HCT116 (cell line): ENCODE measurements around the gene PPDPF. TPM values are rescaled to one million over a fixed set of nuclear protein-coding genes. Genes with fewer than 3 reads are reported as not detected.

Source experiments
- ATAC-seq: fragments of 200-7000 bp; cut with Tn5 transposase; 2 replicates; pipeline ENCODE4 v1.9.1; 2020; ENCODE audit warnings: mild to moderate bottlenecking, moderate library complexity
- BruUV-seq: library from RNA; stranded (reverse); fragments of 400-500 nt; replicated peaks from 2 replicates; lab custom pipeline; 2021; lab: Mats Ljungman, UMichigan
- CTCF ChIA-PET: fragments of 300-600 bp; sonication (Branson Sonifier 250); formaldehyde crosslinking; loops from one replicate; lab custom pipeline; 2021; ENCODE audit warnings: antibody characterized with exemption; lab: Charles Lee
- POLR2A ChIA-PET: fragments of 300-600, 350-600 bp; sonication (Branson Sonifier 250); formaldehyde crosslinking; loops from one replicate; lab custom pipeline; 2021; ENCODE audit warnings: antibody characterized with exemption; lab: Charles Lee
- RAD21 ChIA-PET, 2 experiments: fragments of 300-600 bp; sonication (Branson Sonifier 250); formaldehyde crosslinking; loops; one replicate each; lab custom pipeline; 2023; ENCODE audit warnings: low total read pairs in 2 of 2; ENCODE audit not compliant: uncharacterized antibody in 2 of 2, unreplicated experiment in 2 of 2, low non-redundant PET in 1 of 2; lab: Charles Lee
- DNase-seq: peaks from one replicate; pipeline ENCODE4 v3.0.0-alpha.2; 2010; ENCODE audit warnings: low read depth, low spot score
- H2AFZ ChIP-seq: fragments of 200-600 bp; shearing (Covaris generic), sonication (generic); 2 replicates; pipeline ENCODE4 v1.6.1; 2017; ENCODE audit warnings: low read depth, mixed run types, mixed read lengths, antibody characterized with exemption, low read length; ENCODE audit not compliant: poor library complexity, severe bottlenecking
- H3K27ac ChIP-seq: 2 replicates; pipeline ENCODE4 v1.5.1; 2012; ENCODE audit warnings: low read depth, low read length
- H3K27me3 ChIP-seq: fragments of 200-600 bp; sonication (generic); 2 replicates; pipeline ENCODE4 v1.6.1; 2016; ENCODE audit warnings: mixed run types, low read length, mixed read lengths; ENCODE audit not compliant: insufficient read depth
- H3K36me3 ChIP-seq, 2 experiments: fragments of 200-500 bp in 1 of 2; fragments of 200-600 bp in 1 of 2; sonication (Bioruptor generic) in 1 of 2; sonication (generic) in 1 of 2; 2 replicates each; pipeline versions ENCODE4 v1.5.1 to v1.6.1; 2014 to 2016; ENCODE audit warnings: low read length in 2 of 2, inconsistent platforms in 1 of 2, mixed read lengths in 1 of 2, mixed run types in 1 of 2; ENCODE audit not compliant: insufficient read depth in 2 of 2, control insufficient read depth in 1 of 2
- H3K4me1 ChIP-seq, 2 experiments: fragments of 200-600 bp in 1 of 2; sonication (generic) in 1 of 2; 2 replicates each; pipeline versions ENCODE4 v1.5.1 to v1.6.1; 2012 to 2017; ENCODE audit warnings: low read length in 2 of 2, inconsistent platforms in 1 of 2, mild to moderate bottlenecking in 1 of 2, mixed read lengths in 1 of 2, mixed run types in 1 of 2, moderate library complexity in 1 of 2; ENCODE audit not compliant: insufficient read depth in 2 of 2, control insufficient read depth in 1 of 2
- H3K4me2 ChIP-seq: fragments of 200-600 bp; sonication (generic); 2 replicates; pipeline ENCODE4 v1.6.1; 2017; ENCODE audit warnings: mixed run types, low read length, mixed read lengths
- H3K4me3 ChIP-seq, 2 experiments: fragments of 200-600 bp in 1 of 2; sonication (generic) in 1 of 2; replicated peaks in 1 of 2; 2 replicates each; pipeline ENCODE4 v1.5.1; 2011 to 2016; ENCODE audit warnings: low read length in 2 of 2, control low read depth in 1 of 2, low read depth in 1 of 2, mild to moderate bottlenecking in 1 of 2, mixed read lengths in 1 of 2, mixed run types in 1 of 2
- H3K79me2 ChIP-seq: fragments of 200-600 bp; sonication (generic); 2 replicates; pipeline ENCODE4 v1.6.1; 2017; ENCODE audit warnings: mild to moderate bottlenecking, mixed run types, low read length, moderate library complexity, mixed read lengths; ENCODE audit not compliant: insufficient read depth
- H3K9ac ChIP-seq: fragments of 200-600 bp; sonication (generic); 2 replicates; pipeline ENCODE4 v1.6.1; 2016; ENCODE audit warnings: low read length, mixed read lengths
- H3K9me2 ChIP-seq: fragments of 200-600 bp; sonication (generic), shearing (Covaris generic); 2 replicates; pipeline ENCODE4 v1.6.1; 2017; ENCODE audit warnings: mixed run types, mild to moderate bottlenecking, moderate library complexity; ENCODE audit not compliant: insufficient read depth
- H3K9me3 ChIP-seq, 2 experiments: fragments of 200-500 bp in 1 of 2; fragments of 200-600 bp in 1 of 2; sonication (Bioruptor generic) in 1 of 2; sonication (generic) in 1 of 2; 2 replicates each; pipeline ENCODE4 v1.6.1; 2014 to 2017; ENCODE audit warnings: low read length in 2 of 2, mixed read lengths in 2 of 2, inconsistent platforms in 1 of 2, low read depth in 1 of 2, mild to moderate bottlenecking in 1 of 2, mixed run types in 1 of 2, moderate library complexity in 1 of 2; ENCODE audit not compliant: control insufficient read depth in 1 of 2, insufficient read depth in 1 of 2
- H4K20me1 ChIP-seq: fragments of 200-600 bp; sonication (generic), shearing (Covaris generic); 2 replicates; pipeline ENCODE4 v1.6.1; 2017; ENCODE audit warnings: mixed run types, mild to moderate bottlenecking, moderate library complexity; ENCODE audit not compliant: insufficient read depth
- ELF1 ChIP-seq: IDR thresholded peaks from 2 replicates; pipeline ENCODE4 v1.6.1; 2012; ENCODE audit warnings: low read depth, borderline replicate concordance
- EZH2 ChIP-seq: fragments of 200-600 bp; sonication (generic); IDR thresholded peaks from 2 replicates; pipeline ENCODE4 v1.6.1; 2017; ENCODE audit warnings: antibody characterized with exemption, mixed run types
- FOSL1 ChIP-seq: IDR thresholded peaks from 2 replicates; pipeline ENCODE4 v1.6.1; 2012; ENCODE audit warnings: low read depth
- JUND ChIP-seq: IDR thresholded peaks from 2 replicates; pipeline ENCODE4 v1.6.1; 2012
- POLR2A ChIP-seq: IDR thresholded peaks from 2 replicates; pipeline ENCODE4 v1.7.0; 2011; ENCODE audit warnings: borderline replicate concordance; ENCODE audit not compliant: insufficient read depth, insufficient read length; ENCODE audit errors: extremely low read depth
- POLR2AphosphoS5 ChIP-seq: IDR thresholded peaks from 2 replicates; pipeline ENCODE4 v1.6.1; 2011; ENCODE audit warnings: mild to moderate bottlenecking, low read depth, low read length, moderate library complexity
- SP1 ChIP-seq: IDR thresholded peaks from 2 replicates; pipeline ENCODE4 v1.6.1; 2012; ENCODE audit warnings: low read depth
- ZFX ChIP-seq: fragments of 450-650 bp; IDR thresholded peaks from 2 replicates; pipeline ENCODE4 v1.6.1; 2017
- intact Hi-C: fragments of 100-400 bp; cut with micrococcal nuclease; formaldehyde crosslinking; loops from 2 replicates; pipeline ENCODE4 v1.10.0; 2022
- total RNA-seq: library from RNA; stranded (reverse); gene quantifications from one replicate; pipeline ENCODE4 v1.2.1, GENCODE V29; 2021; ENCODE audit not compliant: unreplicated experiment
- TF ChIP-seq, protein P1 (sequence below): IDR thresholded peaks from 2 replicates; pipeline ENCODE4 v1.6.1; 2012
- TF ChIP-seq, protein P2 (sequence below): IDR thresholded peaks from 2 replicates; pipeline ENCODE4 v1.6.1; 2012
- TF ChIP-seq, protein P3 (sequence below): IDR thresholded peaks from 2 replicates; pipeline ENCODE4 v1.6.1; 2011; ENCODE audit warnings: mild to moderate bottlenecking, low read length, moderate library complexity; ENCODE audit not compliant: insufficient replicate concordance; ENCODE audit errors: extremely low read depth

PPDPF gene
- total RNA-seq, 1 experiment from 2014 or later, result 346 TPM

DNA sequence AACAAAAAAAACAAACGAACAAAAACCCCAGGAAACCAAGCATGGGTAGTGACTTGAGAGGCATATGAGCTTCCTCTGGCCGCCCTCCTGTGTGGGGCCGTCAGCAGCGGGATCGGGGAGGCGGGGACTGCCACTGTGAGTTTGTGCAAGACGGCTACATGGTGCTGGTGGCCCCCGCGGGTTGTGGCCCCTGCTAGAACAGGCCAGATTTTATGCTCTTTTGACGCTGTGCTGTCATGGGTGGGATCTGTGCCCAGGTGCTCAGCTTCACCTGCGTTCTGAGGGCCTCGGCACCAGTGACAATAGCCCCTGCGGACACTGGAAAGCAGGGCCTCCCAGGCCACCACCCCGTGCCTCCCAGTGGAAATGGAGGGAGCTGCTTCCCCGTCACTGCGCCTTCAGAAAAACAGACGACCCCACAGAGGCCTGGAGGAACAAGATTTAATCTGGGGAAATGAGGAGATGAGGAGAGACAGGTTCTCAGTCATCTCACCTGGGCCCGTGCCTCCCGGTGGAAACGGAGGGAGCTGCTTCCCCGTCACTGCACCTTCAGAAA, 43.4 kb upstream of the PPDPF start:
- no peak for DNase-seq
- H4K20me1 ChIP-seq, result no peaks in the 10 kb centered on the region
- ATAC-seq, result no peak
- POLR2A ChIA-PET, result no interaction called here
- no peaks in the 10 kb centered on the region for H3K27me3 ChIP-seq
- H3K4me2 ChIP-seq, result no peak overlapping the region
- H3K27ac ChIP-seq, result no peak overlapping the region
- RAD21 ChIA-PET, result no interaction called here
- no peak overlapping the region for H3K4me3 ChIP-seq
- H3K4me1 ChIP-seq, result peaks cover 8 to 23% of the 10 kb centered on the region in 2 experiments
- CTCF ChIA-PET, result no interaction called here
- no peak overlapping the region for H2AFZ ChIP-seq
- H3K9ac ChIP-seq, result no peak overlapping the region
- no peaks in the 10 kb centered on the region for H3K9me3 ChIP-seq
- TF ChIP-seq JUND (no peak), EZH2 (no peak), ELF1 (no peak), ZFX (no peak), POLR2AphosphoS5 (no peak), SP1 (no peak), FOSL1 (no peak), POLR2A (no peak)
- TF ChIP-seq, protein P1, sequence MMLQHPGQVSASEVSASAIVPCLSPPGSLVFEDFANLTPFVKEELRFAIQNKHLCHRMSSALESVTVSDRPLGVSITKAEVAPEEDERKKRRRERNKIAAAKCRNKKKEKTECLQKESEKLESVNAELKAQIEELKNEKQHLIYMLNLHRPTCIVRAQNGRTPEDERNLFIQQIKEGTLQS, result no peak
- TF ChIP-seq, protein P2, sequence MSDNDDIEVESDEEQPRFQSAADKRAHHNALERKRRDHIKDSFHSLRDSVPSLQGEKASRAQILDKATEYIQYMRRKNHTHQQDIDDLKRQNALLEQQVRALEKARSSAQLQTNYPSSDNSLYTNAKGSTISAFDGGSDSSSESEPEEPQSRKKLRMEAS, result no peak
- TF ChIP-seq, protein P3, sequence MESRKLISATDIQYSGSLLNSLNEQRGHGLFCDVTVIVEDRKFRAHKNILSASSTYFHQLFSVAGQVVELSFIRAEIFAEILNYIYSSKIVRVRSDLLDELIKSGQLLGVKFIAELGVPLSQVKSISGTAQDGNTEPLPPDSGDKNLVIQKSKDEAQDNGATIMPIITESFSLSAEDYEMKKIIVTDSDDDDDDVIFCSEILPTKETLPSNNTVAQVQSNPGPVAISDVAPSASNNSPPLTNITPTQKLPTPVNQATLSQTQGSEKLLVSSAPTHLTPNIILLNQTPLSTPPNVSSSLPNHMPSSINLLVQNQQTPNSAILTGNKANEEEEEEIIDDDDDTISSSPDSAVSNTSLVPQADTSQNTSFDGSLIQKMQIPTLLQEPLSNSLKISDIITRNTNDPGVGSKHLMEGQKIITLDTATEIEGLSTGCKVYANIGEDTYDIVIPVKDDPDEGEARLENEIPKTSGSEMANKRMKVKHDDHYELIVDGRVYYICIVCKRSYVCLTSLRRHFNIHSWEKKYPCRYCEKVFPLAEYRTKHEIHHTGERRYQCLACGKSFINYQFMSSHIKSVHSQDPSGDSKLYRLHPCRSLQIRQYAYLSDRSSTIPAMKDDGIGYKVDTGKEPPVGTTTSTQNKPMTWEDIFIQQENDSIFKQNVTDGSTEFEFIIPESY, result no peak
- no peaks in the 10 kb centered on the region for H3K36me3 ChIP-seq
- H3K79me2 ChIP-seq, result peaks cover under 1% of the 10 kb centered on the region; the same call in 1 of the 2 replicates
- intact Hi-C loops, result no loop called here
- BruUV-seq, result no TSS peak
- no peaks in the 10 kb centered on the region for H3K9me2 ChIP-seq
